Right forelimb (tissue), 1 donor: ENCODE data around the gene HIGD1B.
A peak's percentile ranks its signal among the peaks of the same experiment; 100 is the strongest.

ENCODE experiments used
- DNase-seq: peaks from one replicate; pipeline ENCODE4 v3.0.0-alpha.2; 2018

The HIGD1B gene

DNA sequence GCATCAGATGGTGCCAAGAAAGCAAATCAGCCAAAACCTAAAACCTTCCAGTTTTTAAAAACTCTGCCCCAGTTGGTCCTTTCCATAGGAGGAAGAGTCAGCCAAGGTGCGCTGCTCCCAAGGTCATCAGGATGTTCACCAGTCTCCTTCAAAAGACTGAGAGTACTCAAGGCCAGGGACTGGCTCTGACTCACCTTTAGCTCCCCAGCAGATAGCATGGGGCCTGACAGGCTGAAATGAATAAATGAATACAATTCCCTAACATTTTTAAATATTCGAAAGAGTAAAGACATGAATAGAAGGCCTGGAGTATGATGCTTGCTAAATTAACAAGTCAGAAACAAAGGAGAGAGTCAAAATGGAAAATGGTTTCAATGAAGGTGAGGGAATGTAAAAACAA is 32.4 kb downstream of the HIGD1B start:
- DNase-seq = no peak

DNA sequence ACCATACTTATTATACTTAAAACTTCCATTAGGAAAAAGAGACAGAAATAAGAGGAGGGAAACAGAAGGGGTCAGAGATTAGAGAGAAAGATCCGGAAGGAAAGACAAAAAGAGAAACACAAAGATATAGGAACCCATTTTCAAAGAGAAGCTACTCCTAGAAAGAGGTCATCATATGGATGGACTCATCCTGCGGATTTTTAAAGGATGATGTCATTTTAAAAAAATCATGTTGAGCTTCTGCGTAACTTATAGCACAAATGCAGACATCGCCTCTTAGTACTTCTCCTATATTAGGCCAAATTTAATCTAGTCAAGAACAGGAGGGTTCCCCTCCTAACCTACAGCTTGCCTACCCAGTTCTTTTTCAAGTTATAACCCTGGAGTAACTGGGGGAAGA is 33.5 kb downstream of the HIGD1B start:
- no peak for DNase-seq

DNA sequence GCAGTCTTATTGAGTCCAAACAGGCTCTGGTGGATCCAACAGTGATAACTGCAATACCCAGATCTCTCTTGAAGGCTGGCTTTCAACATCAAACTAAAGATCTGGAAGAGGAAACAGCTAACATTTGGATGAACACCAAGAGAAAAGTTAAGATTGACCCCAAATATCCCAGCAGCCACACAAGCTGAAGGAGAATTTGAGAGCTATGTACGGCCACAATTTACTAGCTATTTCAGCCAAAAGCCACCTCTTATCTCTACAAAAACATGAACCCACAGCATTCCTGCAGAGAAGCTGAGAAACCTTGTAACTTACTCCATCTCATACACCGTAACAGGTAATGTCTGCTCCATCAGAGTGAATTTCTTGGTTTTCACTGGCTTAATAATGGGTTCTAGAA is 37.3 kb downstream of the HIGD1B start:
- DNase-seq = no peak

DNA sequence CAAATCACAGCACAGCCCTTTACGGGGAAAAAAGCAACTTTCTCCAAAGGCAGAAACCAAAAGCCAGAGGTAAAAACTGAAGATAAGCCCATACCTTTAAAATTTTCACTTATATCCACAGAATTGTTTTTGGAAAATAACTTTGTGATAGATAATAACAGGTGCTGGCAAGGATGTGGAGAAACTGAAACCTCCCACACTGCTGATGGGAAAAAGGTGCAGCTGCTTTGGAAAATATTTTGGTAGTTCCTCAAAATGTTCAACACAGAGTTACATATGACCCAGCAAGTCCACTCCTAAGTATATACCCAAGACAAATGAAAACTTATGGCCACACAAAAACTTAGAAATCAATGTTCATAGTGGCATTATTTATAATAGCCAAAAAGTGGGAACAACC is 39.3 kb downstream of the HIGD1B start:
- DNase-seq = no peak

DNA sequence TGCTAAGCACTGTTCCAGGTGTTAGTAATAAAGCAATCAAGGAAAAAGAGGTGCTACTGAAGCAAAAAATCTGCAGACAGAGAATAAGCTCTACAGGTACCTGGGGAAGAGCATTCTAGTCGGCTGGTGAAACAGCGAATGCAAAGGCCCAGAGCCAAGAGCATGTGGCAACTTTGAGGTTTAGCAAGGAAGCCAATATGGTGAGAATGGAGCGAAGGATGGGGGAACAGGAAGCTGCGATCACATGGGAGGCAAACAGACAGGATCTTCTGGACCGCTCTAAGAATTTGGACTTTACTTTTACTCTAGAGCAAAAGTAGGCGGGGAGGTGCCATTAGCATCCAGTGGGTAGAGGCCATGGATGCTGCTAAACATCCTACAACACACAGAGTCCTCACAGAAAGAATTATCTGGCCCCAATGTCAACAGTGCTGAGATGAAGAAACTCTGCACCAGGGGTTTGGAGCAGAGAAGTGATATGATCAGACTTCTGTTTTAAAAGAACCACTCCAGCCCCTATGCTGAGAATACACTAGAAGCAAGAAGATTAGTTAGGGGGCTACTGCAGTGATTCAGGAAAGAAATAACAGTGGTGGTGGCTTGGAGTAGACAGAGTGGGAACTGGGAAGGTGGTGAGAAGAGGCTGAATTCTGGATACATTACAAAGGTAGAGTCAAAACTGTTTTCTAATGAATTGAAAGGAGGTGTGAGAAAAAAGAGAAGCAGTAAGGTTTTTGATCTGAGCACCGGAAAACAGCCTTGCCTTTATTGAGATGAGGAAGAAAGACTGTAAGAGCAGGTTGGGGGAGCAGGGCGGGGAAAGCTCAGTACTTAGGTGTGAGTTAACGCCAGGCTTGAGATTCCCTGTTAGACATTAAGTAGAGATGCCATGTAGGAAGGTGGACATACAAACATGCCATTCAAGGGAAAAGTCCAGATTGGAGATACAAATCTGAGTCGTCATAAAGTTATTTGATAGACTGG is 40.6 kb downstream of the HIGD1B start:
- DNase-seq = no peak

DNA sequence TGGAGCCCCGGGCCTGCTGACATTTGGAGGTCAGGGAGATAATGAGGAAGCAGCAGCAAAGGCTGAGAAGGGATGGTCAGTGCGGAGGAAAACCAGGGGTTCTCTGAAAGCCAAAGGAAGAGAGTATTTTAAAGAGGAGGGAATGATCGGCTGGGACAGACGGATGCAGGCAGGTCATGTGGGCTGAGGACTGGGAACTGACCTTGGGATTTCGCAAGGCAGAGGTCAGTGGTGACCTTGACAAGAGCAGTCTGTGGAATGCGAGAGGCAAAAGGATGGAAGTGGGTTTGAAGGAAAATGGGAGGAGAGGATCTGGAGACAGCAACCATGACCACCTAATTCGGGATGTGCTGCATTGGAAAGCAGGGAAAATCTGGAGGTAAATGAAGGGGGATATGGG is 41.3 kb downstream of the HIGD1B start:
- no peak for DNase-seq

DNA sequence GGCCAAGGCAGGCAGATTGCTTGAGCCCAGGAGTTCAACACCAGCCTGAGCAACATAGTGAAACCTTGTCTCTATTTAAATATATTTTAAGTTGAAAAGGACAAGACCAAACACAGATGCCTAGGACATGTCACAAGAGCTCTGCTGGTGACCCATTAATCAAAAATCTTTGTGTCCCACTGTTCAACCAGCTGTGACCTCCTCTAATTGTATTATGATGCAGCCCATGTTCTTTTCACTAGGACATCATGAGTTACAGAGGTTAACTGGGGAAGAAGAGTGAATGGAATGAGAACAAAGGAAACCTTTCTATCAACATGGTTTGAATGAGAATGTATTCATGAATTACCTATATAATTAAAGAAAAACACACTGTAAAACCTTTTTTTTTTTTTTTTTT is 44.6 kb downstream of the HIGD1B start:
- DNase-seq = no peak

DNA sequence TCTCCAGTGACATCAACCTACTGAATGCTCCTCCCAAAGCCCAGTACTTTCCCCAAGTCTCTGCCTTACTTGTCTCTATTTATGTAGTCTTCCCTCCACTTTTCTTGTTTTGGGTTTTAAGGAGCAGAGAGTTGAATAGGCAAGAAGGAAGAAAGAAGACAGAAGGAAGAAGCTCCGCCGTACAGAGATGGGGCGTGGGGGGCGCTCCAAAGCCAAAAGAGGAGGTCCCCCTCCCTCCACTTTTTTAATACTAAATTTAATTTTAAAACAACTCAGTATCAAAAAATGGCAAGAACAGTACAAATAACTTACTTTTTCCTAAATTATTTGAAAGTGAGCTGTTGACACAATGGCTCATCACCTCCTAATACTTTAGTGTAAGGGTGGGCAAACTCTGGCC is 47.0 kb downstream of the HIGD1B start:
- DNase-seq = no peak

DNA sequence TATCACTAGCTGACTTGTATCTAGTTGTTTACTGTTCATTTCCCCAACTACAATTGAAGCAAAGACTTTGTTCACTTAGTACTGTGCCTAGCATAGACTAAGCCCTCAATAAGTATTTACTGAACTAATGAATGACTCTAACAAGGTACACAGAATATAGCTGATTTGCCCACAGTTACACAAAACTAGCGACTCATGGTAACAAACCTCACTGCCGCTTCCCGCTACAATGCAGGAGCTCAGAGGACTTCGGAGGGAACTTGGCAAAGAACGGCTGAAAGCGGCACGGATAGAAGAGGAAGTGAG is 51.0 kb downstream of the HIGD1B start:
- DNase-seq = no peak

DNA sequence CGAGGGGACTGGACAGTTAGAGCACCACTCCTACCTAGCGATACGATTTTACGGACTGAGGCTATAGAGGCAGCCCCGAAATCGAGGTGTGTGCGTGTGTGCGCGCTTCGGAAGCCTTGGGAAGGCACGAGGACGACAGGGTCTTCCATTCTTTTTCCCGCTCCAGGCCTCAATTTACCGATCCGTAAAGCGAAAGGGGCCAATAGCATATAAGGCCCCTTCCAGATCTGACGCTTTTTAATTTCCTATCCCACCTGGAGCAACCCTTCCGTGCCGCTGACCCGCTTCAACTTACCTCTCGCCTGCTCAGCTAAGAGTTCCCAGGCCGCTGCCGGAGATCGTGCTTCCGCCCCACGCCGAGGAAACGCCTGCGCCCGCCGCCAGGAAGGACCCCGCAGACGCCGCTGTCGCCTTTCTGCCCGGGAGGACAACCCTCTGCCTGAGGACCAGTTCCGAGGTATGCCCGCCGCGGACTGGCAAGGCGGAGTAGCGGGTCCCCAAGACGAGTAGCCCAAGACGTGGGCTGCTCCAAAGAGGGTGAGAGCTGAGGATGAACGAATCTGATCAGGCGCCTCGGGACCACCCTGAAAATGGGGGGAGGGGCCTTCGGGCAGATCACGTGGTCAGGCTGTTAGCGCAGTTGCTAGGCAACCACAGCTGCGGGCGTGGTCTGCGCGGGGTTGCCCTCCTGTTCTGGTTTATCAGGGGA is 51.5 kb downstream of the HIGD1B start, which contains the start of gene EFTUD2:
TSS of gene EFTUD2 (minus strand) at position 372 of the 709 bp plus-strand sequence. CDS start 4,924 bp downstream, outside the sequence.
- DNase-seq = peak; percentile 99
